SK-N-SH (cell line): Measurements from ENCODE around the gene WIF1. TPM values are rescaled to one million over a fixed set of nuclear protein-coding genes. Genes with fewer than 3 reads are reported as not detected.

Experiments
- CTCF ChIA-PET: fragments of 300-600, 350-600 bp; formaldehyde crosslinking; extraction: SDS; loops from one replicate; lab custom pipeline; 2021; lab: Yijun Ruan, JAX
- POLR2A ChIA-PET: fragments of 350-600 bp; sonication (Branson Sonifier 250); formaldehyde crosslinking; extraction: SDS; loops from one replicate; lab custom pipeline; 2020; ENCODE audit warnings: antibody characterized with exemption, inconsistent platforms; lab: Yijun Ruan, JAX
- DNase-seq: peaks from one replicate; pipeline ENCODE4 v3.0.0; 2012
- H2AFZ ChIP-seq: fragments of 200-600 bp; sonication (generic); 2 replicates; pipeline ENCODE4 v1.8.1; 2016; ENCODE audit warnings: antibody characterized with exemption, mild to moderate bottlenecking, low read depth
- H3F3A ChIP-seq: fragments of 200-600 bp; sonication (generic); replicated peaks from 2 replicates; pipeline ENCODE3; 2016; ENCODE audit warnings: antibody characterized with exemption, mild to moderate bottlenecking; ENCODE audit not compliant: insufficient read depth
- H3K27ac ChIP-seq, 2 experiments: fragments of 200-500 bp in 1 of 2; fragments of 200-600 bp in 1 of 2; sonication (Bioruptor generic) in 1 of 2; sonication (generic), shearing (Covaris generic) in 1 of 2; 2 replicates each; pipeline versions ENCODE4 v1.5.1 to v1.6.1; 2014 to 2016; ENCODE audit warnings: low read depth in 2 of 2, inconsistent platforms in 1 of 2, low read length in 1 of 2, mild to moderate bottlenecking in 1 of 2, mixed read lengths in 1 of 2
- H3K27me3 ChIP-seq: fragments of 200-600 bp; sonication (generic), shearing (Covaris generic); 2 replicates; pipeline ENCODE4 v1.6.1; 2016; ENCODE audit warnings: mixed run types; ENCODE audit not compliant: insufficient read depth
- H3K36me3 ChIP-seq, 2 experiments: fragments of 200-500 bp in 1 of 2; fragments of 200-600 bp in 1 of 2; sonication (Bioruptor generic) in 1 of 2; sonication (generic) in 1 of 2; replicated peaks in 1 of 2; 2 replicates each; pipeline versions ENCODE3 to v1.5.1; 2014 to 2016; ENCODE audit warnings: low read length in 1 of 2, mild to moderate bottlenecking in 1 of 2; ENCODE audit not compliant: insufficient read depth in 2 of 2, control insufficient read depth in 1 of 2
- H3K4me1 ChIP-seq, 2 experiments: fragments of 200-500 bp in 1 of 2; fragments of 200-600 bp in 1 of 2; sonication (Bioruptor generic) in 1 of 2; sonication (generic), shearing (Covaris generic) in 1 of 2; 2 replicates each; pipeline versions ENCODE4 v1.5.1 to v1.6.1; 2014 to 2016; ENCODE audit warnings: low read depth in 1 of 2, low read length in 1 of 2, mixed run types in 1 of 2; ENCODE audit not compliant: insufficient read depth in 2 of 2, control insufficient read depth in 1 of 2
- H3K4me2 ChIP-seq: fragments of 200-600 bp; sonication (generic), shearing (Covaris generic); 2 replicates; pipeline ENCODE4 v1.6.1; 2017; ENCODE audit warnings: mixed run types
- H3K4me3 ChIP-seq, 2 experiments: fragments of 200-500 bp in 1 of 2; fragments of 200-600 bp in 1 of 2; sonication (Bioruptor generic) in 1 of 2; sonication (generic), shearing (Covaris generic) in 1 of 2; 2 replicates each; pipeline versions ENCODE4 v1.5.1 to v1.8.1; 2014 to 2016; ENCODE audit warnings: low read depth in 2 of 2, inconsistent platforms in 1 of 2, low read length in 1 of 2, mild to moderate bottlenecking in 1 of 2, mixed read lengths in 1 of 2, moderate library complexity in 1 of 2
- H3K79me2 ChIP-seq: fragments of 200-600 bp; sonication (generic); 2 replicates; pipeline ENCODE4 v1.8.1; 2017; ENCODE audit warnings: mild to moderate bottlenecking; ENCODE audit not compliant: insufficient read depth
- H3K9ac ChIP-seq: fragments of 200-600 bp; sonication (generic); 2 replicates; pipeline ENCODE4 v1.6.1; 2017; ENCODE audit warnings: mixed run types
- H3K9me2 ChIP-seq: fragments of 200-600 bp; sonication (generic); 2 replicates; pipeline ENCODE4 v1.6.1; 2017; ENCODE audit warnings: mixed run types
- H3K9me3 ChIP-seq: fragments of 200-600 bp; sonication (generic); 2 replicates; pipeline ENCODE4 v1.6.1; 2017; ENCODE audit warnings: mixed run types, mild to moderate bottlenecking, moderate library complexity
- H4K20me1 ChIP-seq: fragments of 200-600 bp; sonication (generic); 2 replicates; pipeline ENCODE4 v1.6.1; 2017; ENCODE audit warnings: mild to moderate bottlenecking, mixed run types; ENCODE audit not compliant: insufficient read depth
- CTCF ChIP-seq: fragments of 200-600 bp; sonication (generic); IDR thresholded peaks from 2 replicates; pipeline ENCODE4 v1.6.1; 2017; ENCODE audit warnings: antibody characterized with exemption, mild to moderate bottlenecking, moderate library complexity
- FOXM1 ChIP-seq: IDR thresholded peaks from 2 replicates; pipeline ENCODE4 v1.4.0; 2012; ENCODE audit warnings: low read depth, mild to moderate bottlenecking
- IRF3 ChIP-seq: fragments of 150-350 bp; IDR thresholded peaks from 2 replicates; pipeline ENCODE4 v1.6.1; 2016; ENCODE audit warnings: mild to moderate bottlenecking, low read depth, low read length
- JUND ChIP-seq: IDR thresholded peaks from 2 replicates; pipeline ENCODE4 v1.4.0; 2012
- MAX ChIP-seq: IDR thresholded peaks from 2 replicates; pipeline ENCODE4 v1.4.0; 2012; ENCODE audit warnings: low read depth
- MXI1 ChIP-seq: IDR thresholded peaks from 2 replicates; pipeline ENCODE4 v1.6.1; 2012; ENCODE audit warnings: mild to moderate bottlenecking, low read depth, low read length, improper control_type of control experiment
- NFIC ChIP-seq: IDR thresholded peaks from 2 replicates; pipeline ENCODE4 v1.4.0; 2012; ENCODE audit warnings: borderline replicate concordance
- POLR2AphosphoS5 ChIP-seq: IDR thresholded peaks from 2 replicates; pipeline ENCODE4 v1.6.1; 2012; ENCODE audit warnings: low read depth, low read length
- RFX5 ChIP-seq: IDR thresholded peaks from 2 replicates; pipeline ENCODE4 v1.6.1; 2012; ENCODE audit warnings: mild to moderate bottlenecking, improper control_type of control experiment, low read length
- TCF12 ChIP-seq: IDR thresholded peaks from 2 replicates; pipeline ENCODE4 v1.4.0; 2012
- TEAD4 ChIP-seq: IDR thresholded peaks from 2 replicates; pipeline ENCODE4 v1.4.0; 2012; ENCODE audit warnings: mild to moderate bottlenecking, borderline replicate concordance; ENCODE audit not compliant: insufficient read depth
- USF1 ChIP-seq: IDR thresholded peaks from 2 replicates; pipeline ENCODE4 v1.4.0; 2012; ENCODE audit warnings: low read depth, borderline replicate concordance
- USF2 ChIP-seq: fragments of 150-350 bp; IDR thresholded peaks from 2 replicates; pipeline ENCODE4 v1.6.1; 2017; ENCODE audit warnings: antibody characterized with exemption, low read length, low read depth, borderline replicate concordance
- WGBS: methylation state at CpG from one replicate; pipeline ENCODE4 v1.1.6; 2017; ENCODE audit warnings: low lambda C conversion rate; 5-methylcytosine and 5-hydroxymethylcytosine counted together
- polyA plus RNA-seq, 3 experiments: library from polyadenylated mRNA; depleted of rRNA; stranded (reverse); fragments of >200 nt; gene quantifications; 2 replicates each; pipeline ENCODE4 v1.2.3, GENCODE V29; 2012

WIF1 gene
- polyA plus RNA-seq, 1 of the 3 experiments (the other 2 are of a cell fraction), result not detected

- DNase-seq, result no peak
- Histone ChIP-seq H3K9me2 (no peaks in the 10 kb centered on the region), H3K4me1 (no peaks in the 10 kb centered on the region), H3K79me2 (no peaks in the 10 kb centered on the region), H4K20me1 (no peaks in the 10 kb centered on the region), H3K27me3 (peaks cover 6% of the 10 kb centered on the region; the same call in 1 of the 2 replicates), H3K9ac (no peak overlapping the region), H2AFZ (no peak overlapping the region), H3K9me3 (no peaks in the 10 kb centered on the region), H3F3A (no peaks in the 10 kb centered on the region), H3K4me2 (no peak overlapping the region), H3K27ac (no peak overlapping the region), H3K4me3 (no peak overlapping the region), H3K36me3 (no peaks in the 10 kb centered on the region)
- TF ChIP-seq USF2 (no peak), CTCF (no peak), TCF12 (no peak), JUND (no peak), TEAD4 (no peak), MXI1 (no peak), USF1 (no peak), MAX (no peak), FOXM1 (no peak), NFIC (no peak), RFX5 (no peak)
- ChIA-PET POLR2A (no interaction called here), CTCF (interaction anchor here (1.6 kb wide), 1 partner anchor 134 kb away, joined by 4 read pairs; no protein-coding TSS in a partner anchor)
- 0% methylated on average over 2 of the region's 2 CpGs for WGBS
These were observed 96.0 kb downstream of the WIF1 start for GRCh38 chr12:65025136-65025535.

- no peak for DNase-seq
- CTCF ChIA-PET, result interaction anchor here (1.6 kb wide), 1 partner anchor 133 kb away, joined by 4 read pairs; no protein-coding TSS in a partner anchor
- Histone ChIP-seq H3K79me2 (no peaks in the 10 kb centered on the region), H2AFZ (no peak overlapping the region), H3K27me3 (peaks cover 6% of the 10 kb centered on the region; the same call in 1 of the 2 replicates), H3K4me2 (no peak overlapping the region), H3K36me3 (no peaks in the 10 kb centered on the region), H3K9ac (no peak overlapping the region), H3F3A (no peaks in the 10 kb centered on the region), H3K27ac (no peak overlapping the region), H3K9me3 (no peaks in the 10 kb centered on the region), H4K20me1 (no peaks in the 10 kb centered on the region), H3K9me2 (no peaks in the 10 kb centered on the region), H3K4me1 (no peaks in the 10 kb centered on the region), H3K4me3 (no peak overlapping the region)
- WGBS, result 3% methylated on average over 2 of the region's 2 CpGs
- POLR2A ChIA-PET, result no interaction called here
- TF ChIP-seq TEAD4 (no peak), USF2 (no peak), POLR2AphosphoS5 (no peak), MXI1 (no peak), IRF3 (no peak), CTCF (no peak)
These were observed 97.6 kb downstream of the WIF1 start for GRCh38 chr12:65023485-65023884.
